Liver (tissue), 3 donors: Measurements from ENCODE around the gene MAP3K21.

ENCODE experiments used
- CTCF ChIP-seq: fragments of 150-350 bp; IDR thresholded peaks from 2 replicates; pipeline ENCODE4 v1.5.1; 2017; ENCODE audit warnings: improper control_type of control experiment, low read depth, low read length; ENCODE audit not compliant: missing input control
- EGR1 ChIP-seq, 2 donors: IDR thresholded peaks; 2 replicates each; pipeline ENCODE4 v1.6.1; 2016 to 2018; ENCODE audit warnings: antibody characterized with exemption in 2 of 2, low read depth in 2 of 2
- JUND ChIP-seq, 2 donors: IDR thresholded peaks; 2 replicates each; pipeline ENCODE4 v1.6.1; 2016; ENCODE audit warnings: antibody characterized with exemption in 2 of 2
- MAX ChIP-seq: IDR thresholded peaks from 2 replicates; pipeline ENCODE4 v1.6.1; 2016; ENCODE audit warnings: antibody characterized with exemption
- RAD21 ChIP-seq, 2 donors: IDR thresholded peaks; 2 replicates each; pipeline ENCODE4 v1.6.1; 2016; ENCODE audit warnings: antibody characterized with exemption in 2 of 2, mild to moderate bottlenecking in 2 of 2
- TAF1 ChIP-seq: conservative IDR thresholded peaks from 2 replicates; pipeline ENCODE4 v1.6.1; 2016; ENCODE audit warnings: antibody characterized with exemption, mild to moderate bottlenecking
- donor health status: healthy.
- donor health status: healthy.

DNA sequence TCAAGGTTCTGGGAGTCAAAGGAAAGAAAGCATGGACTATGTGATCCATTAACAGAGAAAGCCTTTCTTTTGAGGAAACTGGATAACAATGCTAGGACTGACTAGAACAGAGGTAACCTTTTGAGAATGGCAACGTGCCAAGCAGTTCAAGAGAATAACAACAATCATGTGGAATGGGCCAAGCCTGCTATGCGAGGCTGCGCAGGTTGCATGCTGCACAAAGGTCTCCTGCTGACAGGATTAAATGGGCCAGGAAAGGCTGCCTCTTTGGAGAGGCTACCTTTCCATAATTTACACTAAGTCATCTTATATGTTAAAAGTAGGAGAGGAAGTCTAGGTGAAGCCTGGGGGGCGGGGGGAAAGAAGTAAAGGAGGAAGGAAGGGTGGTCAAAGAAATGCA, 37.8 kb upstream of the MAP3K21 start:
- no peak for TF ChIP-seq RAD21 (IDR thresholded peaks at IDR 0.05)
- no peak for TF ChIP-seq CTCF
- no peak for TF ChIP-seq TAF1
- no peak for TF ChIP-seq EGR1 (IDR thresholded peaks at IDR 0.05; ENCODE audit: low read depth in 2 of 2)
- TF ChIP-seq MAX, result no peak
- TF ChIP-seq JUND (IDR thresholded peaks at IDR 0.05), result no peak
